ENCODE results near the gene NKX6-2.
"Not testable (repeated sequence)": the region's sequence is repeated elsewhere in the genome, so short reads cannot be mapped to it uniquely, and the experiment has no call there.

The NKX6-2 gene

DNA sequence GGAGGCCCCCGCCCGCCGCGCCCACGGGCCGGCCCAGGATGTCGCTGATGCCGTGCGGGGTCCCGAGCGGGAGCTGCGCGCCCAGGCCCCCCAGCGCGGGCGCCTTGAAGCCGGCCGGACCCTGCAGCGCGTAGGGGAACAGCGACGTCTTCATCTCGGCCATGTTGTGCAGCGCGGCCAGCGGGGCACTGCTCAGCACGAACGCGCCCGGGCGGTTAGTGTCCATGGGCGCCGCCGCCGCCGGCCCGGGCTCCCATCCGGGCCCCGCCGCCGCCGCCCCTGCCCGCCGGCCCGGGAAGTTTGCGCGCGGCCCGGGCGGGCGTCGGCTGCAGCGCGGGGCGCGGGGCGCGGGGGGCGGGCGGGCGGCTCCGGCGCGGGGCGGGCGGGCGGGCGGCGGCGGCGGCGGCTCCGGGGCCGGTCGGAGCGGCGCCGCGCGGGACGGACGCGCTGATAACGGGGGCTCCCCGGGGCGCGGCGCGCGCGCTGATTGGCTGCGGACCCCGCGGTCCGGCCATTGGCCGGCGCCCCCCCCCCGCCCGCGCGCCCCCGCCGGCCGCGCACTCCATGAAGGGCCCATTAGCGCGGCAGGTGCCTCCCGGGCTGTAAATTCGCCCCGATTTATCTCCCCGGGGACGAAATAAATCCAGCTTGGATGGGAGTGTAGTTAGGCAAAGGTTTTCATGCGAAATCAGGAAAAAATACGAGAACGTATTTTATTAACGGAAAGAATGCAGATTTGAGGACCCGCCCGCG lies at the start of gene NKX6-2:
Gene NKX6-2 (minus strand): TSS at position 425 of the 753 bp plus-strand sequence. CDS start 199 bp downstream, at position 226.
- no peak for DNase-seq

DNA sequence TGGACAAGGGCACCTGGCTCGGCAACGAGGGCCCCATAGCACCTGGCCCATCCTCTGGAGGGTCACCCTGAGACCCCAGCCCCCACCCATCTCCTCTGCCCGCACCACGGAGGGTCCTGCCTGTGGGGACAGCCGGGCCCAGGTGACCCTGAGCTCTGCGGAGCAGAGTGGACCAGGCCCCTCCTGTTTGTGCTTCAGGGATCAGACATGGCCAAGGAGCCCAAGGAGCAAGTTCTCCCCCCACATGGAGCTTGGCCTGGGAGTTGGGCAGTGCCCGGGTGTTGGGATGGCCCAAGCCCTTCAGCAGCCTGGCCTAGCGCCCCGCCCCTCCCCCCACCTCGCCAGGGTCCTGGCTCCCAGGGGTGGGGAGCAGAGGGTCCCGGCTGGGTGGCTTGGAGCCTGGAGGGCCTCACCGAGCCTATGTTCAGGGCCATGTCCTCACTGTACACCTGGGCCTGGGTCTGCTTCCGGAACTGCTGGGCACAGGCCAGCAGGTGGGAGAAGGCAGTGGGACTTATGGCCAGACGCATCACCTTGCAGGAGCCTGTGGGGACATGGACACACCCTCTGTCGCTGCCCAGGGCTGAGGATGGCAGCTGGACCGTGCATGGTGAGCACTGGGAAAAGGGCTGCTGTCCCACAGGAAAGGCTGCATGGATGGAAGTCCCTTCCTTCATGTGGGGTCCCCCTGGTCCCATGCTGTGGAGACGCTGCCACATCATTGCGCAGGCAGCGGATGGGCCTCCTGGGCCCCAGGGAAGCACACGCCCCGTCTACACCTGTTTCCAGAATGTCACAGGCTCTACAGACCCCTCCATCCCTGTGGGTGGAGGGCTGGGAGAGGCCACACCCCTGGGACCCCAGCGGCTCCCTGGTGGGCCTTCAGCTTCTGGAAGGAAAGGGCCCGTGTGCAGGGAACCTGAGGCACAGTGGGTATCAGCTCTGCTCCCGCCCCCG lies 49.2 kb upstream of the NKX6-2 start:
- no peak for DNase-seq

DNA sequence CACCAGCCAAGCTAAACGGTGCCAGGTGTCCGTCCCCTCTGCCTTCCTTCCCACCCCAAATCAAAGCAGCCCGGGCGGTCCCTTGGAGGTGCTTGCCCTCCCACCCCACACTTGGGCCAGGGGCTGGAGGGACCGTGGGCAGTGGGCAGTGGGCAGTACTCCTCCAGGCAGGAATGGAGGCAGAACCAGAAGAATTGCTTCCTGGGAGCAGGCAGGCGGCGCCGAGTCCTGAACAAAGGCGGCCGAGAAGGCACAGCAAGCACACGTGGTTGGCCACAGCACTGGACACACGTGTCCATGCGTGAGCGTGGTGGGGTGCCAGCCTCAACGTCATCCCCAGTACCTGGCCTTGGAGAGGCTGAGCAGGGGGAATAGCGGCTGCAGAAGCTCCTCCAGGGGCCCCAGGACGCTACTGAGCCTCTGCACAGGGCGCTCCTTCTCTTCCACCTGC lies 48.4 kb upstream of the NKX6-2 start:
- DNase-seq: no peak

DNA sequence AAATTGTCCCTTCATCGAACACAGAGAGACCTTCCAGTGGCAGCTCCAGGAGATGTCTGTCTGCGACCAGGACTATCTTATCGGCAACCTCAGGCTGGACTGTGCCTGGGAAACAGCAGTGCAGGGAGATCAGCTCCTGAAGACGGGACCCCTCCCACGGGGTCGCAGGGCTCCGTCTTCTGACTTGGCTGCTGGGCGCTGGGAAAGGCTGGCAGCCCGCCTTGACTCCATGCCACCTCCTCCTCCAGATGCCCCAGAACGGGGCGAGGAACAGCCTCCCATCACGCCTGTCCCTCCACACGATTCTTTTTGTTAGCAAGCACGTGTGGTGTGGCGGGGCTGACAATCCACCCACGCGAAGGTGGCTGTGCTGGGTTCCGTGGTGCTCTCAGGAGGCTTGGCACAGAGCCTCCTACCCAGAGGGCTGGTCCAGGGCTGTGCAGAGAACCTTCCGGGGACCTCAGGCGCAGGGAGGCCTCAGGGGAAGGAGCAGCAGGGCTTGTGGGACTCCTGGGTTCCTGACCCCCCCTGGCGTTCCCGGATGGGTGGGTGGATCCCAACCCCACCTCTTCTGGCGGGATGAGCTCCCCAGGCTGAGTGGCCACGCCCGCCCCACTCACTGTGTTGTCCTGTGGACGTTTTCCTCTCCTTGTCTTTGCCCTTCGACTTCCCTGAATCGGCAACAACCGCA lies 47.6 kb upstream of the NKX6-2 start:
- no peak for DNase-seq

DNA sequence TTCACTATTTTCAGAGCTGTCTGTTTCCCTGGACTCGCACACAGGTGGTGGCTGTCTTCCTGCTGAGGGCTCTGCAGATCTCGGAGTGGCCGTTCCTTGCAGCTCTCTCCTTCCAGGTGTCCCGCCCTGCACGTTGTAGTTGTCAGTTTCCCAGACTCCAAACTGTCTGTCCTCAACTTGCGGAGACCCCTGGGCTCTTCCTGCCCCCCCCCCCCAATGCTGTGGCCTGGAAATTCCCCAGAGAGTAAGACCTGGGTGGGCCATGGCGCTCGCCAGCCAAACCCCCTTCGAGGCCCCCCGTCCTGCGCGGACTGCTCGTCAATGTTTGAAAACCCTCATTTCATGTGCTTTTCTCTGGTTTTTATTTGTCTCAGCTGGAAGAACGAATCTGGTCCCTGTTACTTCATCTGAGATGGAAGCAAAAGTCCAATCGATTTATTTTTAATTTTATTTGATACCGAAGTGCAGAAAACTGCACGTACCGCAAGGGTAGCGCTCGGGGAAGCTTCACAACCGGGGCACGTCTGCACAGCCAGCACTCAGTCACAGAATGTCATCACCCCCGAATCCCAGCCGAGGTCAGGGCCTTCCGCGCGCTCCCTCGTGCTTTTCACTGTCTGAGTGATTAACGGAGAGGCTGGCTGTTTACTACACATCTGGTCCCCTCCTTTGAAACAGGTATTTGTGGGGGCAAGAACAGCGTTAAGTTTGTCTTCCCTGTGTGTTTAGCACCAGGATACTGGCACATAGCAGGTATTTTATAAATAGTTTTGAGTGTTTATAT lies 46.4 kb upstream of the NKX6-2 start:
- DNase-seq: no peak

GRCh38 chr10:132829403-132829802 lies 43.5 kb upstream of the NKX6-2 start:
- DNase-seq: no peak

DNA sequence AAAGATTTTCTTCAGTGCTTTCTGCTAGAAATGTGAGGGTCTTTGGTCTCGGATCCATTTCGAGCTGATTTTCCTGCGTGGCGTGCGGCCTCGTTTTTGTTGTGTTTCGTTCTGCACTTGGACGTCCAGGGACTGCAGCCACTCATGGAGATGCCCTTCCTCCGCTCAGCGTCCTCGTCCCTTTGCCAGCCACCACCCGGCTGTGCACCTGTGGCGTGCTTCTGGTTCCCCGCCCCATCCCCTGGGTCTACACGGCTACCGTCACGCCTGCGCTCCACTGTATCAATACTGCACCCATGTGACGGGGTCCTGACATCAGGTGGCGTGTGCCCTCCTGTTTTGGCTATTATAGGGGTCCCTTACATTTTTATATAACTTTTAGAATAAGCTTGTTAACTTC lies 42.7 kb upstream of the NKX6-2 start:
- DNase-seq: no peak

DNA sequence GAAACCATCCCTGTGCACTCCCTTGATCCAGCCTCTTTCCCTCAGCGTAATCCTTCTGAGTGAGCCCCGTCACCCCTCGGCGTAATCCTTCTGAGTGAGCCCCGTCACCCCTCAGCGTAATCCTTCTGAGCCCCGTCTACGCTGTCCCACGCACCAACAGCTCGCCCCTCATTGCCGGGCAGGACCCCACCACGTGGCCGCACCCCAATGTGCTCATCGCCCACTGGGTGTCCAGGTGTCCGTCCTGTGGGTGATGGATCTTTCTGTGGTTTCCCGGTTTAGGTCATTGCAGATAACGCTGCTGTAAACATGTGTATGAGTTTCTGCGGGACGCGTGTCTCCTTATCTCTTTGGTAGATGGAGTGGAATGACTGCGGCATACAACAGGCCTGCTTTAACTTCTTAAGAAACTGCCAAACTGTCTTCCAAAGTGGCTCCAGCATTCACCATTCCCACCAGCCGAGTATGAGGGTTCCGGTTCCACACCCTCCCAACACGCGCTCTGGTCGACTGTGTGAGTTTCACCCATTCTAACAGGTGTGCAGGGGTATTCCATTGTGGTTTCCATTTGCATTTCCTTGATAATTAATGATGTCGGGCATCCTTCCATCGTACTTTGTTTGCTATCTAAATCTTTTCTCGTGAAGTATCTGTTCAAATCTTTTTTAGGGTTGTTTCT lies 42.1 kb upstream of the NKX6-2 start:
- no peak for DNase-seq

DNA sequence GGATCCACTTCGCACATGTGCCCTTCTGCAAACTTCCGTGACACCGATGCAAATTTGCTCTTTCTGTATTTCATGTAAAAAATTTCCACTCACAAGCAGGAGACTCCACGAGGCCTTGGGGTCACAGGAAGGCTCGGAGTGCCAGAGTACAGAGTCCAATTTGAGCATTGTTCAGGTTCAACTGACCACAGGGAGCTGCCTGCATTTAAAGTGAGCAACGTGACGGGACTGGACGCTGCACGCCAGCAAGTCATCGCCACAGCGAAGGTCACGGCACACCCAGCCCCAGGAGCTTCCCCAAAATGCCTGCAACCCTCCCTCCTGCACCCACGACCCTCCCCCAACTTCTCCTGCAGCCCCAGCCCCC lies 41.5 kb upstream of the NKX6-2 start:
- DNase-seq: no peak

DNA sequence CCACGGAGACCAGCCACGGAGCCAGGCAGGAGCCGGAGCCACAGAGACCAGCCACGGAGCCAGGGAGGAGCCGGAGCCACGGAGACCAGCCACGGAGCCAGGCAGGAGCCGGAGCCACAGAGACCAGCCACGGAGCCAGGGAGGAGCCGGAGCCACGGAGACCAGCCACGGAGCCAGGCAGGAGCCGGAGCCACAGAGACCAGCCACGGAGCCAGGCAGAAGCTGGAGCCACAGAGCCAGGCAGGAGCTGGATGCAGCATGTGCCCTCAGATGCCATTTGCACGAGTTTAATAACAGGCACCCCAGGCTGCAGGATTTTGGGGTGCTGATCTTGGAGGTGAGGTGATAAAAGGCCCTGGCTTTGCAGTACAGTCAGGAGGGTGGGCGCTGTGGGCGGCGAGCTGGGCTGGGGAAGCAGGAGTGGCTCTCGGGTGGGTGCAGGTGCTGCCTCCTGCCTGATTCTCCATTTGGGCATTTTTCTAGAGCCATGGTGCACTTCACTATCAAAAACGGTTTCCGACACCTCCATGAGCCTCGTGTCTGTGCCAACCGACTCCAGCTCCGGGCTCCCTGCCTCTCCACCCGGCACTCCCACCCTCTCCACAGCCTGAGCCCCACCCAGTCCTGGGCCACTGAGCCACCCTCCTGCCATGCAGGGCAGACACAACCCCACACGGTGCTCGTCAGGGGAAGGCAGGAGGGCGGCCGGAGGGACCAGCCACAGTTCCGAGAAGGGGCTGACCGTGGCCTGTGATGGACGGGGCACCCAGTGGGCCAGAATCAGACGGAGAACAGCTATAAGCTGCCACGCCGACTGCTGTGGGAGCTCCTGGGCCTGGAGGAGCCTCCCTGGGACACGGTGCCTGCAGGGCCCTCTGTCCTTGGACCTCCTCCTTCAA lies 40.8 kb upstream of the NKX6-2 start:
- no peak for DNase-seq

- not testable (repeated sequence) for DNase-seq
Observed at GRCh38 chr10:132825783-132826523, 40.0 kb upstream of the NKX6-2 start.

- DNase-seq: no peak
Observed at GRCh38 chr10:132820056-132820455, 34.1 kb upstream of the NKX6-2 start.

GRCh38 chr10:132817701-132818211 lies 31.8 kb upstream of the NKX6-2 start:
- no peak for DNase-seq

- no peak for DNase-seq
Observed at GRCh38 chr10:132816718-132817117, 30.8 kb upstream of the NKX6-2 start.

DNA sequence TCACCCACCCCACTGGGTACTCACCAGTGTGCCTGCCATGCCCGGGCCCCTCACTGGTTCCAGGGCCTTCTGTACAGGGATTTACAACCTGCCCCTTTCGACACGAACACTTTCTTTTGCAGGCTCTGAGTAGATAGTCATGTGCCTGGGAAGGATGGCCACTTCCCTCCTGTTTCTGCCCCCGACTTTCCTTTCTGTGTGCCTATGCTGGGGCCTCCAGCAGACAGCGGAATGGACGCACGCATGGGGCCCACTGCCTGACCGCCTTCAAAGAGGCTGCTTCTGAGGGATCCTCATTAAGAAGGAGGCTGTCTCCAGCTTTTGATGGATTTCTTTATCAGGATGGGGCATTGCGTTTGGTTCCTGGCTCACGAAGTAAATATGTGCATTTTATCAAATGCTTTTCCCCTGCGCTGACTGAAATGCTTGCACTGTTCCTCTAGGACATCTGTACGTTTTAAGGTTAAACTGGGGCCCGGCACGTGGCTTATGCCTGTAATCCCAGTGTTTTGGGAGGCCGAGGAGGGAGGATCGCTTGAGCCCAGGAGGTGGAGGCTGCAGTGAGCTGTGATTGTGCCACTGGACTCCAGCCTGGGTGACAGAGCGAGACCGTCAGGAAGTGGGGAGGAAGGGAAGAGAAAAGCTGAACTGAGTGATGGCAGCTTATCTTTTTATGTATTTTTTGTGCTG lies 29.4 kb upstream of the NKX6-2 start:
- no peak for DNase-seq

GRCh38 chr10:132814469-132814856 lies 28.5 kb upstream of the NKX6-2 start:
- no peak for DNase-seq

DNA sequence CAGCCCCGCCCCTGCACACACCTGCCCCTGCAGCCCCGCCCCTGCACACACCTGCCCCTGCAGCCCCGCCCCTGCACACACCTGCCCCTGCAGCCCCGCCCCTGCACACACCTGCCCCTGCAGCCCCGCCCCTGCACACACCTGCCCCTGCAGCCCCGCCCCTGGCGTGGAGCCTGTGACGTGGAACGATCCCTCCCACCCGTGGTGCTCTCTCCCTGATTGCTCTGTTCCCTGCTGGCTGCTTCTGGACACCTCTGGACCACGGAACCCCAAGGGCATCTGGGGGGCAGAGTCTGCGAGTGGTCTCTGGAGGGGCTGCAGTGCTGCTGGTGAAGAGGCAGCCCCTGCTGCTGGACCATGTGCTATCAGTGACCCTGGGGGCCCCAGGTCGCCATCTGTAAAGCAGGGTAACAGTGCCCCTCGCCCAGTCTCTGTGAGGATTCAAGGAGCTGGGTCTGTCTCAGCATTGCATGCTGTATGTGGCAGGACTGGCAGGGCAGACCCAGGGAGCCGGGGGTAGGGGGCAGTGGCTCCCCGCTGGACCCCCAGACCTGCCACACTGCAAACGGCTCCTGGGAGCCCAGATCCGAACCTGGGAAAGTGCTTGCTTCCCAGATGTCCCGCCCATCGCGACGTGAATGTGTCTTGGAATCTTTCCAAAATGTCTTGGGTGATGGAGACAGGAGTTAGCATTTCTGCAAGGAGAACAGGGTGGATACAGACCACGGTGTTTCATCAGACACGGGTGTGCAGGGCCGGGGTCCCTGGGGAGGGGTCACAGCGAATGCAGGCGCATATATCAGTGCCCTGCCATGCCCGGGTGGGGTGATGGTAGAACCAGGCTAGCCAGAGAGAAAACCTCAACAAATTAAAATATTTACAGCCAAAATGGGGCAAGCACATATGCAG lies 27.9 kb upstream of the NKX6-2 start:
- DNase-seq: no peak

- no peak for DNase-seq
Observed at GRCh38 chr10:132813001-132813401, 27.1 kb upstream of the NKX6-2 start.

All from NCI-H1694 treated with DMSO at 0.1 percent for 48 hours (cell line).